NOMO-1 (cell line): ENCODE data around the gene DSCAM.

ENCODE experiments used
- DNase-seq, 2 experiments: peaks; one replicate each; lab custom pipeline; 2025; ENCODE audit not compliant: unreplicated experiment in 2 of 2; lab: John Stamatoyannopoulos, UW

Gene DSCAM

DNA sequence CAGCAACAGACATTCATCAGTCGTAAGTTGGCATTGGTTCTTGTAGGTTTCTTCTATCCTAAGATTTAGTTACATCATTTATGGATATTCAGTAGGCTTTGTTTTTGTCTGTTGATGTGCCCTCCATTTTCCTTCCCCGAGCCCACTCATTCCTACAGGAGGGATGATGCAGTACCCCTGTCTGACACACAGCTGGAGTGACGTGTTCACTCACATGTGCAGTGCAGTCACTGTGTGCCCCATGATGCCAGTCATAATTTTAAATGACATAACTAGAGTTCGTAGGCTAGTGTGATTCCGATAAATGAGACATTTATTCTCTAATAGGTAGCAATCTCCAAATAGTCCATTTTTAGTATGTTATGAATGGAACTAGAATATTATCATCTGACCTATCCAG lies 438.4 kb downstream of the DSCAM start:
- DNase-seq = no peak

DNA sequence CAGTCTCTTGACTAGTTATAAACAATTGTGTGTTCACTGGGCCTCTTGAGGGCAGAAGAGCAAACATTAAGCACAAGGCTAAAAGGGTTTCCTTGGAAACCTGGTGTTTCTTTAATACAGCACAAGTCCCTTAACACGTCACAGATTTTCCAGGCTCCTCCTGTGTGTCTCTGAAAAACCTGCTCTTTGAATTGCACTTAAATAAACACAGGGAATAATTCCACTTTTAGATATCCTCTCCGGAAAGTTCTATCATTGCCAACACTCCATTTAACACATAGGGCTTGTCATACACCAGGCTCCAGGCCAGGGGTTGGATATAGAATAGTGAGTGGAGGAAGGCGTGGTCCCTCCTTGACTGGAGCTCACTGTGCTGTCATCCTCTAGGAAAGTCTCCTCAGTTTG lies 442.6 kb downstream of the DSCAM start:
- no peak for DNase-seq

DNA sequence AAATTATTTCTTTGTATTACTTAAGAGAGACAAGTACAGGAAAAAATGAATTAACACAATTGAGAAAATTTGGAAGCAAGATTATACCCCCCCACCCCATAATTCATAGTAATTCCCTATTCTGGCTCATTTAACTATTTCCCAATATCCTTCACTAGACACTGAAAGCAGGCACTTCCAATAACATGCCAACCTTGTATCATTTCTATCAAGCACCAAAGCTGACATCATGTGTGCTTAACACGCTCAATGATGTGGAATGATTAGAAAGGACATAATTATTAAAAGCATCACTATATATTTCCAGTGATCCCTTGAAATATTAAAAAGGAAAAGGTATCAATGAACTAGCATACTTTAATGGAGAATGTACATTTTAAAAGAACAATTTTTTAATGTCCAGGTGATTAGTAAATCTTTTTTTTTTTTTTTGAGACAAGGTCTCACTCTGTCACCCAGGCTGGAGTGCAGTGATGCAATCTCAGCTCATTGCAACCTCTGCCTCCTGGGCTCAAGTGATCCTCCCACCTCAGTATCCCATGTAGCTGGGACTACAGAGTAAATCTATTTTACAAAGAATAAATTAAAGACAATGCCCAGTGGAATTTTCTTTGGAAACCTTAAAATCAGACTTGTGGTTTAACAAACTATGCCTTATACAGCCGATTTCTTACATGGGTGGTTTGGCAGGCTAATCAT lies 443.9 kb downstream of the DSCAM start:
- no peak for DNase-seq

DNA sequence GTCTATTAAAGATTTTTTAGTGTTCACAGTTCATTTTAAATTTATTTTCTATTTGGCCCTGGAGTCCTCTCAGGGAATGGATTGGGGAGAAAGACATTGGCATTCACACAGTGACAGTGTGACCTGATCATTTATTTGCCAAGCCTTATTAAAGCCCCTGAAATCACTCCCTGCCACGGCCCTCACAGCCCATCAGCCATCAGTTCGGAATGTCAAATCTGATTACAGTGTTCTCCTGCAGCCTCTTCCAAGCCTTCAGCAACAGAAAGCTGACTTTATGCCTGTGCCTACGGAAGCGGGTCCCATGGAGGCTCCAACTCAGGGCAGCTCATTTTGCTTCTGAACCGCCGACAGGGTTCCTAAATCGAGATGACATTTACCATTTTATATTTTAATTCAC lies 451.2 kb downstream of the DSCAM start:
- DNase-seq = no peak

DNA sequence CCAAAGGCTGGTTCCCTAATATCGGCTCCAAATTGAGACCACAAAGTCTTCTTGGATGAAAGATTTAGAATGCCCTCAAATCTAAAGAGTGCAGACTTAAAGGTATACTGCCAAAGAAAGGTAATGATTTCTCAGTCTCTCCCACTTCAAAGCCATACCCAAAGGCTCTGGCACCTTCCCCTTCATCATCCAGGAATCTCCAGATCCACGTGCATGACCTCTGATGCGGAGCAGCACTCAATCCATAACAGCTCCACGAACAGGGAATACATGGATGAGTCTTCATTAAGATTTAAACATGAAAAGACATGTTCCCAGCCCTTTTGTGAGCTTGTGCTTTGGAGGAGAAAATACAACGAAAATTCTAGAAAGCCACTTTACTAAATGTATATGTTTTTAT lies 453.9 kb downstream of the DSCAM start:
- no peak for DNase-seq

DNA sequence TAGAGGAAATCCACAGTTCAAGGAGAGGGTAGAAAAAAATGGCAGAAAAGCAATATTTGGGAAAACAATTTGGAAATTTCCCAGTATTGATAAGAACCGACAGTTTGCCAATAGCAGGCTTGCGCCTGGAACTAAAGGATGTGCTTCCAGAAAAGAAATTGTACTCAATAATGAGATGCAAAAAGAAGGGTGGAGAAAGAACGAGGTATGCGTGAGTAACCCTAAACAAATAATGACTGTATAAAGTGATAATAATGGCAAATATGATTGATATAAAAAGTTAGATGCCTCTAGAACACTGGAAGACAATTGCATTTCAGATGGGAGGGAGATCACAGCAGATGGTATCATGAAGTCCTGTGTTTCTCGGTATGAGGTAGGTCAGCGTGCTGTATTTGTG lies 458.9 kb downstream of the DSCAM start:
- DNase-seq = no peak

DNA sequence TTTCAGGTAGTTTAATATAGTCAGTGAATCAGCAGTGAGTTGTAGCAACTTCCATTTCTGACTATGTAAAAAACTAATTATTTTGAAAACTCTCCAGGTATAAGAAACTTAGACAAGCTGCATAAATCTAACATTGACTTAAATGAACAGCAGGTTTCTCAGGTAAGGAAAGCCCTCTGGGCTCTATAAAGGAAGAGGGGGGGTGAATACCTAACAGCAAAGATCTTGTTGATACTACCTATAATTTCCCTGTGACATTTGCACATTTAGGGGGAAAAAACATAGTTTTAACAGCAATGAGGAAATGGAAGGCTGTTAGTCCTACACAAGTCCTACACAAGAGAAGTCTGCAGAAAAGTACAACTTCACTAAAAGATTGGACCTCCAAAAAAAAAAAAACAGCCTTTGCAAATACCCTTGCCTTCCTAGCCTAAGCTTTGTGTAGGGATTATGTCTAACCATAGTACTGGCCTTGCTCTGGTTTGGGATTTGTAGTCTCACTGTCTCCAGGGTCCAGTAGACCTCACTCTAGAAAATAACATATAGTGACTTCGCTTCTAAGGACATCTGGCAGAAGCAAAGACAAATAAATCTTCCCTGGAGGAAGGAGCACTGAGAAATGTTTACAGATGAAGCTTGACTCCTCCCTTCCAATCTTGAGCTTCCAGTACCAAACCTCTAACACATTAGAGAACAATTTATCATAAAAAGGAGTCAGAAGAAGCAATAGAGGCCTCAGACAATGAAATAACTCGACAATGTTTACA lies 459.8 kb downstream of the DSCAM start:
- DNase-seq = no peak

DNA sequence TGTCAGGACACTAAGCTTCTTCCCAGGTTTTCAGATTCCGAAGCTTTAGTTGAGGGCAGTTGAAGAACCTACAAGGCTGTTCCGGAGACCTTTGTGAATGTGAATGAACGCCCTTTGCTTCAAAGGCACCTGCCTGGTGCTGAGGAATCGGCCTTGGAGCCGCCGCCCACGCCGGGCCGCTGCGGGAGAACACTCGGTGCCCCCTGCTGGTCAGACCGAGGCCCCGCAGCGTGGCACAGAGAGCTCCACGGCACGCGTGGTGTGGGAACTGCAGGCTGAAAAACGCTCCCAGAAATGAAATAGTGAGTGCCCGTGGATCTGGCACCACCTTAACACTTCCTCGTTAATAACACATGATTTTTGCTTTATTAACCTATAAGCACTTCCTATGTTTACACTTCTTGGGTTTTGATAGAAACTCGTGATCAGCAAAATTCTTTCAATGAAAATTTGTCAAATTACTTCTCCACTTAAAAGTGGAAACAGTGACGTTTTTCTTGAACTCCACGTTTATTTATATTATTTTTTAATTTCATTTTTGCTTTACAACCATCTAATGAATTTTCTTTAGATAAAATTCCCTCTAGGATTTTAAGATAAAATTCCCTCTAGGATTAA lies 460.6 kb downstream of the DSCAM start:
- peak; percentile 0 to 1 for DNase-seq

DNA sequence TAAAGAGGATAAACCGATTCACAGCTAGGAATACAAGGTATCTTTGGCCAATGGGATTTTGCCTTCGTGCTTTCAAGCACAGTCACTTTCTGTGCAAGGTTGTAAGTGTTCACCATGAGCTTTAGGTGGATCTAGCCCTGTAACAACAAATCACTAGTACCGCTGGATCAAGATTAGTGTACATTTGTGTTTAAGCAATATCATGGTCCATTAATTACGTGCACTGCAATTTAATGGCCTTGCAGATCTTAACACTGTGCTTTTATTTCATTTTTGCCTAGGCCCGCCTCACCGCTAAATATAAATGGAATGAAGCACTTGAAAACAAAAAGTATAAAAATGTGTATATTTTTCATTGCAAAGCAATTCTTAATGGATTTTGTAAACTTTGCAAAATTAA lies 461.1 kb downstream of the DSCAM start:
- DNase-seq = no peak

DNA sequence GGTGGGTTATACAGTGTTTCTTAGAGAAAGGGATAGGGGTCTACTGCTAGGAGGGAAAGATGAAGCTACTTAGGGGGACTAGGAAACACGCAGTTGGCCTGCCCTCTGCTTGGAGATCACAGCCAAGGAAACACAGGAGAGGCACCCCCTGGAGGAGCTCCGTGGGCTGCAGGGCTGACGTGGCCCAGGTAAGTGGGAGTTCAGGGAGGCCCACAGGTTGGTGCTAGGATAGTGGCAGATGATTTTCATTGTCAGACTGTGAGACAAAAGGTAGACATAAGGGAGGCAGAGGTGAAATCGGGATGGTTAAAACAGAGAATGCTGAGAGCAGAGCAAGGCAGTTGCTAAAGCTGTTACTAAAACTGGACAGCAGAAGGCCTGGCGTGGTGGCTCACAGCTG lies 463.0 kb downstream of the DSCAM start:
- DNase-seq = no peak

DNA sequence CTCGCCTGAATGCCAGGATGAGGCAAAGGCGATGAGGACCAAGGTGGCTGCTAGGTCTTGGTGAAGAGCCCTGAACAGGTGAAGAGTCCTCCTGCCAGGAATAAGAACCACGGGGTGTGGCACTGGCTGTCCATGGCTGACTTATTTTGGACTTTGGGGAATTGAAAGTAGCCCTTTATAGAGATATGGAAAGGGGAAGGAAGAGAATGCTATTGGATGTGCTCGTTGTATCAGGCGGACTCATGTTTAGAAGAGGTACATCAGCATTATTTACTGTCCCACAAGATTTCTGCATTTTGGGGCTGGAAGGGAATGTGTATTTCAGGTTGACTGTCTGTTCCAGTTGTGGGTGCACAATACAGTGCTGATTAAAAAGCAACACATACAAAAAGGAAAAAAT lies 465.8 kb downstream of the DSCAM start:
- DNase-seq = no peak

DNA sequence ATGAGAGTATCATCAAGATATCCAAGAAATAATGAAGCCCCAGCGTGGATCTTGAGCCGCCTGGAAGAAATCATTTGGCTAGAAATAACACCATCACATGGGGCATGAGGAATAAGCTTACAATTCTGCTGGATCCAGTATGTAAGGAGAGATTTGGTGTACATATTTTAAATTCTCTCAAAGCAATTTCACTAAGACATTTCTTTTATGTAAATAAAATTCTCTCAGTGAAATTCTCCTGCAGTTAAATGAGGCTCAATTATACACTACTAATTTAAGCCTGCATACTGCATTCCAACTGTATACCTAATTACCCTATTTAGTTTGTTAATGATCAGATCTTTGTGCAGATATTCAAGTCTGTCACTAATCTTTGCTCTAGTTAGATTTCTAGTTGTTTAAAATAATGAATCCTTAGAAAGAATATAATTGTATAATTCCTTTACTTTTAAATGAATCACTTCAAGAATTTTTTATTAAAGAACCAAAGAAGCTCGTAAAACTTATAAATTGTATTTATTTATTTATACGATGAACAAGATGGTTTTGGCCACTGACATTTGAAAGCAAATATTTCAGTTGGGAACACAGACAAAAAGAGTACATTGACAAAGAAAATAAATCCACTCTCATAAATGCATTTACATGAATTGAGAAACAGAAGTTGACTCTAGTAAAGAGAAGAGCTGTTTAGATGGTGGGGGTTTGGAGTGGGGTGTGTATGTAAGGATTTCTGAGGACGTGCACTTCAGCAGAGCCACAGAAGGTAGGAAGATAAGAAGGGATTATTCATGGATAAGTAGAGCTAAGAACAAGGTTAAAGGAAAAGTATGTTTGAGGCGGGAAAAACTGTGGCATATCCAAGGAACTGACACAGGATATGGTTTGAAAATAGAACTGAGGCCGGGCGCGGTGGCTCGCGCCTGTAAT lies 466.8 kb downstream of the DSCAM start:
- DNase-seq = no peak

DNA sequence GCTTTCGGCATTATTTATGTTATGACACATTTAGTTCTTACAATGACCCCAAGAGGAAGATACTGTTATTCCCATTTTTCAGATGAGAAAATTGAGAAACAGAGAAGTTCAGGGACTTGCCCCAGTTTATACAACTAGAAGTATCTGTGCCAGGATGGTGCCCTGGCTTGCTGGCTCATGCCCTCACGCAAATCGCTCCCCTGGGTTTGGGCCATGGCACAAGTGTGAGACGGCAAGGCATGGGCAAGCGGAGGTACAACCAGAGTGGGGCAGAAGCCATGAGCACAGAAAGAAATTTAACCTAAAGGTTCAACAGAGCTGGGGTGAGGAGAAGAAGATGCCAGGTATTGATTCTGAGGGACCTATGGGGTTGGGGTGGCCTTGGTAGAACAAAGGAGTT lies 469.8 kb downstream of the DSCAM start:
- DNase-seq = no peak

DNA sequence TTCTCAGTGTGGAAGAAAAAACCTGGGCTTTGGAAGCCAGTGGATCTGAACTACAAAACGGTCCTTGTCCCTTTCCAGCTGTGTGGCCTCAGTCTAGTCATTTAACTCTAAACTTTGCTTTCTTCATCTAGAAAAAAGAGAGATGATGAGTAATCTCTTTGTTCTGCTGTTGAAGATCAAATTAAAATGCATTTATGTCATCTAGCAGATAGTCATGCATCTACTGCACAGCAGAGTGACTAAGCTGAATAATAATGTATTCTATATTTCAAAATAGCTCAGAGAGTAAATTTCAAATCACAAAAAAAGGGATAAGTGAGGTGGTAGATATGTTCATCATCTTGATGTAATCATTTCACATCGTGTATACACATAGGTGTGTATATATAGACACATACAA lies 473.2 kb downstream of the DSCAM start:
- no peak for DNase-seq

DNA sequence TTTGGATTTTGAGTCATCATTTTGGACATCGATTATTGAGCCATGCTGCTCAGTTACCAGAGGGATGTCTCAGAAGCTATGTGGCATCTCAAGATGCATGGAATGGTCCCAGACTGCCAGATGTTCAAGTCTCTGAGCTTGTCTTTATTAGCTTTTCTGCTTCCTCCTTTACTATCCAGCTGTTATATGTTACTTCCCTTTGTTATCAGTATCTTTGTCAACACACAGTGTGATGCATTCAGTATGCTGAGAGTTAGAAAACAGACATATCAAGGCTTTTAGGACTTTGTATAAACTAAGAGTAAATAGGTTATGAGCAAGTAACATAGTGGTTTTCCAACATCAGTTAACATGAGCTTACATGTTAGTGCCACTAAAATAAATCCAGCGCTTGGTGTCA lies 474.5 kb downstream of the DSCAM start:
- DNase-seq = no peak

DNA sequence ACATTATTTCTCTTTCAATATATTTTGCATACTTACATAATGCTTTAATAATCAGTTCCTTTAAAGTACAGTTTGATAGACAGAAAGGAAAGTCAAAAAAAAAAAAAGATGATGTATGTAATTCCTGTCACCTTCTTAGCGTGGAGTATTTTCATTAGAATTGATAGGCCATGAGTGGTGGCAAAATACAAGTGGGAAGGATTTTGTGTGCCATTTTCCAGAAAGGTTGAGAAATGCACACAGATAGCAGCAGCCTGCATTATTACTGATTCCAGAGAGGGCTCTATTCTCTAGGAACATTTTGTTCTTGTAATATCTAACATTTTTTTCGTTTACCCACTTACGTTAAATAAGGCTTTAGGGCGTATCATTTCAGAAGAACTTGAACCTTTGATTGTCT lies 475.6 kb downstream of the DSCAM start:
- no peak for DNase-seq

DNA sequence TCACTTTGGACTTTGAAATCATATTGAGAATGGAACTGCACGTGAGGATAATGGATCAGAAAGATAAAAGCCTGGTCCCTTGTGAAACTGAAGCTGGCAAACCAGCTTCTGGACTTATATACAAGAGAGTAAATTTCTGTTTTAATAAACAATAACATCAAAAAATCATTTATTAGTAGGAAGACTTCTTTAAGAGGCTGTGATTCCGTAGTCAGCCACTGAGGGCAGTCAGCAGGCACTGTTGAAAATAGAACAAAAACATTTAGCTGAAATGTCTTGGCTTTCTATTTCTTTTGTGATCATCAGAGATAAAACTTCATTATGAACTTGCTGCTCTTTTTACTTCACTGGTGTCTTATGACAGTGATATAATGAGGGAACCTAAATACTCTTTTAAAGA lies 490.3 kb downstream of the DSCAM start:
- DNase-seq = no peak

DNA sequence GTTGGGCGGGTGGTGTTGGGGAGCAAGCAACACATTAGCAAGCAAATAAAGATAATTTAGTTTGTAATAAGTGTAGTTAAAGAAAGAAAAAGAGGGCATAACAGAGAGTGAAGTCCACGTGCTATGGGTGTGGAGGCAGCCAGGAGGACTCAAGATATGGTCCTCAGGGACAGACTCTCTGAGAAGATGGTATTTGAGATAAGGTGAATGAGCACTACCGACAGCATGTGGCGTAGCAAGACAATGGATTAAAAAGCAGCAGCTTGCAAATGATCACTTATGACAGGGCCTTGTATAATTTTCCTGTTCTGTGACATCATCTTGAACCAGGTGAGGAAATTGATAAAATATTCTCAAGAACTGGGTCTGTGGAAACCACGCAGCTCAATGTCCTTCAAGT lies 491.9 kb downstream of the DSCAM start:
- no peak for DNase-seq

DNA sequence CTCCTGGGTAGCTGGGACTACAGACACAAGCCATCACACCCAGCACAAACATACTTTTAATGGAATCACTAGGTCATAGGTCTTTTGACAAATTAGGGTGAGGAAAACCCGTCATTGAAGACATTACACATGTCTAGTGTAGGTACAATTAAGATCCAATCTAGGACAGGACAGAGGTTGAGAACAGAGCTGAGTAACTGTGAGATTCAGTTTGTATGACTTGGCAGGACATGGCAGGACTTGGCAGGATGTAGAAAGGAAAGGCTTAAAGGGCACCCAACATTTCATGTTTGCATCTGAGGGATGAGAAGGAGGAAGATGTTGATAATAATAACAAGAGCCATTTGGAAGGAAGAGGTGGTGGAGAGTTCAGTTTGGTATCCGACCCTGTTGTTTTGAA lies 496.0 kb downstream of the DSCAM start:
- no peak for DNase-seq

DNA sequence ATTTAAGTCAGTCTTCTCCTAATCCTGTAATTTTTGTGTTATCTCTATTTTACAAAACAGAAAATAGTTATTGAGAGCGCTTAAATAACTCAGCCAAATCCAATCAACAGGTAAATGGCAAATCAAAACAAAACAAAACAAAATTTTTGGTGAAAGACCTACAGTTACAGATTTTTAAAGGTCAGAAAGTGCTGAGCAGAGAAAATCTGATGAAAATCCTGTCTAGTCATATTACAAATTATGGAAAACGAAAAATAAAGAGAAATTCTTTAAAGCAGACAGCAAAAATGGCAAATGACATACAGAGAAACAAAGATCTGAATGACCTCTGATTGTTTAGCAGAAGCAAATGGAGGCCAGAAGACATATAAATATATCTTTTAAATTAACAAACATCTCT lies 497.4 kb downstream of the DSCAM start:
- DNase-seq = no peak

DNA sequence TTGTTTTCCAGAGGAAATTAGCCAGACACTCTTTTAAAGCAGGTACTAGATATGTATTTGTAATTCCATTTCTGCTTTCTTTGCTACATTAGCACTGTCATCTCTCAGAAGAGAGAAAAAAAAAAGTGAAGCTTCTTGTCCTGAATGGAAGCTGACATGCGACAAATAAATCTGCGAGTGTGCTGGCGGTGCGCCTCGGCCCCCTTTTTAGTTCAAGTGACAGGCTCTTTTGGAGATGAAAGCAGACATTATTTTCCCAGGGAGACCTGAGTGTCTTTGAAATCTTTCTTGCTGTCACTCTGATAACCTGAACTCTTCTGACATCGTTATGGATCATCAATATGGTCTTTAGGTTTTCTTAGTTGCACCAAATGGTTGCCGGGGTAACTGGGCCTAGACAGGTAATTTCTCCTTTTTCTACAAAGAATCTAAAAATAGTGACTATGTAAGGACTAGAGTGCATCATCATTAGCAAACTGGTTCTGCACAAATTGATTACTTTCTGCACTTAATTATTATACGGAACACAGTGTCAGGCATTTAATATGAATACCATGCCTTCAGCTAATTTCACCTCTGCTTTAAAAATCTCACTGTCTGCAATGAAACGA lies 501.1 kb downstream of the DSCAM start:
- DNase-seq = no peak
